ENCODE data around the gene MYO1H.
"Not testable (repeated sequence)": the region's sequence is repeated elsewhere in the genome, so short reads cannot be mapped to it uniquely, and the experiment has no call there.

Gene MYO1H, protein sequence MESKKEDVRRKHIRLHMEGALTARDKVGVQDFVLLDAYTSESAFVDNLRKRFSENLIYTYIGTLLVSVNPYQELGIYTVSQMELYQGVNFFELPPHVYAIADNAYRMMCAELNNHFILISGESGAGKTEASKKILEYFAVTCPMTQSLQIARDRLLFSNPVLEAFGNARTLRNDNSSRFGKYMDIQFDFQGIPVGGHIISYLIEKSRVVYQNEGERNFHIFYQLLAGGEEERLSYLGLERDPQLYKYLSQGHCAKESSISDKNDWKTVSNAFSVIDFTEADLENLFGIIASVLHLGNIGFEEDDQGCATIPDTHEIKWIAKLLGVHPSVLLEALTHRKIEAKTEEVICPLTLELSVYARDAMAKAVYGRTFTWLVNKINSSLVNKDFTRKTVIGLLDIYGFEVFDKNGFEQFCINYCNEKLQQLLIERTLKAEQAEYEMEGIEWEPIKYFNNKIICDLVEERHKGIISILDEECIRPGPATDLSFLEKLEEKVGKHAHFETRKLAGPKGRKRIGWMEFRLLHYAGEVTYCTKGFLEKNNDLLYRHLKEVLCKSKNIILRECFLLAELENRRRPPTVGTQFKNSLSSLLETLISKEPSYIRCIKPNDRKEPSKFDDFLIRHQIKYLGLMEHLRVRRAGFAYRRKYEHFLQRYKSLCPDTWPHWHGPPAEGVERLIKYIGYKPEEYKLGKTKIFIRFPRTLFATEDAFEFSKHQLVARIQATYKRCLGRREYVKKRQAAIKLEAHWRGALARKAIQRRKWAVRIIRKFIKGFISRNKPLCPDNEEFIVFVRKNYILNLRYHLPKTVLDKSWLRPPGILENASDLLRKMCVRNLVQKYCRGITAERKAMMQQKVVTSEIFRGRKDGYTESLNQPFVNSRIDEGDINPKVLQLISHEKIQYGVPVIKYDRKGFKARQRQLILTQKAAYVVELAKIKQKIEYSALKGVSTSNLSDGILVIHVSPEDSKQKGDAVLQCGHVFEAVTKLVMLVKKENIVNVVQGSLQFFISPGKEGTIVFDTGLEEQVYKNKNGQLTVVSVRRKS
- 0 reads per million in 2 donors for total RNA-seq

DNA sequence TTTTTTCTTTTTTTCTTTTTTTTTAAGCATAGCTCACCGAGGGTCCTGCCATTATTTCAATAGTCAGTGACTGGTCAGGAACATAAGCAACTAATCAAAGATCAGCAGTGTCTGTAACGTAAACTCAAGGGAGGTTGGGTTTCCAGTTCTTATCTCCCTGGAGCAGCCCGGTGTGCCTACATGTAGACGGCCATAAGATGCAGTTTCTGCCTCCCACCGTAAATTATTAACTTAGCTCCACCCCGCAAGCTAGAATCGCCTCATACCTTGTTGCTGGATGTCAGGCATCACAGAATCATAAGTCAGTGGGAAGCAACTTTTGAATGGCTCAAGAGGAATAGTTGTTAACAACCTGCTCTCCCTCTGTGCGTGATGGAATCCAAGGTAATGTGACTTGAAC, at the start of gene MYO1H:
Gene MYO1H (plus strand): TSS at position 312 of the 400 bp plus-strand sequence. CDS start 61 bp downstream, at position 373.
- DNase-seq, result no peak

DNA sequence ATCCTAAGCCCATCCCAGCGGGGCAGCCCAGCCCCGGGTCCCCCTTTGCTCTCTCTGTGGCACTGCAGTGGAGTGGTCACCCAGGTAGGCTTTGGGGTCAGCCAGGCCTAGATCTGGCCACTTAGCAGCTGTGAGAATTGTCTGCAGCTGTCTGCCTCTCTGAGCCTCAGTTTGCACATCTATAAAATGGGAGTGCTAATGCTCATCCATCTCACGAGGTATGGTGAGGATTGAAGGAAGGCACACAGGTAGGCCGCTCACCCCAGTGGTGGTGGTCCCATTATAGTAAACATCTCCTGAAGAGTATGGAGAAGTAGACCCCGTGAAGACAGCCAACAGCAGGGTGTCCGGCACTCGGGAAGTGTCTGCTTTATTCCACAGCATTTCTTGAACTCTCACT, 47.9 kb upstream of the MYO1H start:
- no peak for DNase-seq

DNA sequence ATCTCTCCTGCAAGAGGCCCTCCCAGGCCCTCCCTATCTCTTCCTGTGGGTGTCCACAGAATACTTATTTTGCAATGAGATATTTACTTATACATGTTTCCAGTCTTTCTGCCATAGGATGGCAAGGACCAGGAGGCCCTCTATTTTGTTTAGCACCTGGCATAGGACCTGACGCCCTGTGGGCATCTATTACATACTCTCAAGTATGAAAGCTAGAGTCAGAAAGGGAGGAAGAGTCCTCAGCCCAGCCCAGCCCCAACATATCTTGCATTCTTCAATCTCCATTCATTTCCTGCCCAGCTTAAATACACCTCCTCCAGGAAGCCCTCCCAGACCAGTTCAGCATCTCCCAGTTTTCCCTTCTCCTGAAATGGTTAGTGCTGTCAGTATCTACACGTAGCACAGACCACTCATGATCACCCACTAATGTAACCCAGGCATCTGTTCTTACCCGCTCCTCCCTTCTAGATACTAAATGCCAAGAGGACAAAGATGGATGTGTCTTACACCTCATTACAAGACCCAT, 46.0 kb upstream of the MYO1H start:
- DNase-seq, result no peak

DNA sequence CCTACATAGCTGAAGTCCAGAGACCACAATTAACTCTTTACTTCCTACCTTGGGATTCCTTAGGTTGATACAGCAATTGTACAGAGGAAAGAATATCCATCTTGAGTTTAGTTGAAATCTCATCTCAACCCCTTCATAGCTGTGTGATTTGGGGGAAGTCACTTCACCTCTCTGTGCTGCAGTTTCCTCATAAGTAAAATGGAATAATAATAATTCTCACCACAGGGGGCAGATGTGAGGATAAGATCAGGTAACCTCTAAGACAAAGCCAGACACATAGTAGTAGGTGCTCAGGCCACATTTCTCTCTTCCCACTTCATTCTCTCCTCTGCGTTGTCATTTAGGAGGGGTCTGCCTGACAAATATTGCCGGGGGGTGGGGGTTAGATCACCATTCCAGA, 45.3 kb upstream of the MYO1H start:
- DNase-seq, result no peak

DNA sequence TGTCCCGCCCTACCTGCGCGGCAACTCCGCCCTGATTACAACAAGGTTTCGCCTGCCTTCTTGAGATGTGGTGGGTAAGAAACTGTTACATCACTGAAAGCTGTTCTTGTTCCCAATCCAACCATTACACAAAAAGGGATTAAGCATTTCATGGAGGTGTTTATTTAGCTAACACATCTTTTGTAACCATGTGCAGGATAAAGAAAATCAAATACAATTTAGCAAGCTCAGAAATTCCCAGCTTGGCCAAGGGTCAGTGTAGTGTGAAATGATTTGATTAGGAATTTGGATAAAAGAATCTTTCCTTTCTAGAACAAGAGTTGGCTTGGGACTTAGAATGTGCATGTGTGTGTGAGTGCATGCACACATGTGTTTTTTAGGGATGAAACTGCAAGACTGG, 44.9 kb upstream of the MYO1H start:
- DNase-seq, result no peak

DNA sequence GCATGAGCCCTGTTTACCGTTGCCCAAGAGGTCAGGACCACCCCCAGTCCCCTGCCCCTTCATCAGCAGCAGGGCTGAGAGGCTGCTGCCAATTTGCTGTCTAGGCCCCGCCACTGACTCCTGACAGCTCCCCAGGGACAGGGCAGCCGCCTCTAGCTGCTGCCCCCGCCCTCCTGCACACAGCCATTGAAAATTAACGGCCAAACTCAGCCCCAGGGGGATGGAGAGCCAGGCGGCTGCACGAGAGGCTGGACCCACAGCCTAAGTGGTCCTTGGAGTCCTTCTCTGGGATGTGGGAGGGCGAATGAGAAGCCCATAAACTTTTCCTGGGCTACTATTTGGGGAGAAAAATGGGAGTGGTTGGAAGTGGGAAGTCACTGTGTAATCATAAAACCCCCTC, 43.2 kb upstream of the MYO1H start:
- DNase-seq, result no peak

DNA sequence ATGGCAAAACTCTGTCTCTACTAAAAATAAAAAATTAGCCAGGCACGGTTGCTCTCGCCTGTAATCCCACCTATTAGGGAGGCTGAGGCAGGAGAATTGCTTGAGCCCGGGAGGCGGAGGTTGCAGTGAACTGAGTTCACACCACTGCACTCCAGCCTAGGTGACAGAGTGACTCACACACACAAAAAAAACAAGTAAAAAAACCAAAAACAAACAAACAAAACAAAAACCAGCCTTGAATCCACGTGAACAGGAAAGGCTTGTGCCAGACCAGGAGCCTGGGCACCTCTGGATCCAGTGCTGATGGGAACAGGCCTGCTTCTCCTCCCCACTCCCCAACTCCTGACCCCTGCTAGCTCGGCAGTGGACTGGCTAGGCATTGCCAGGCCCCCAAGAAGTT, 42.2 kb upstream of the MYO1H start:
- no peak for DNase-seq

DNA sequence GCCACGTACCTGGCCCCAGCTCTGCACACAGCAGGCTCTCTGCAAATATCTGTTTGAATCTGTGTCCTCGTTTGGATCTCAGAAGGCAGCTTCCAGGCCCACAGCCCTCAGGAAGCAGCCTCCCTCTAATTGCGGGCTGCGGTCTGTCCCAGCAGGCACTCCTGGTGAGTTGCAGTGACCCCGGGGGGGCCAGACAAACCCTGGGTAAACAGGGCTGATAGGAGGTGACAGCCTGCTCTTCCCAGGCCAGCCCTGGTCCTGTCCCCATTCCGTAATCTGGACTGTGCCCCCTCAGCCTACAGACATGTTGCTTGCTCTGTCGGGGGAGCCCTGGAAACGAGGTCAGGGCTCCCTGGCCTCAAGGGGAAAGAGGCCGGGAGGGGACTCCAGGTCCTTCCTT, 40.6 kb upstream of the MYO1H start:
- DNase-seq, result no peak

DNA sequence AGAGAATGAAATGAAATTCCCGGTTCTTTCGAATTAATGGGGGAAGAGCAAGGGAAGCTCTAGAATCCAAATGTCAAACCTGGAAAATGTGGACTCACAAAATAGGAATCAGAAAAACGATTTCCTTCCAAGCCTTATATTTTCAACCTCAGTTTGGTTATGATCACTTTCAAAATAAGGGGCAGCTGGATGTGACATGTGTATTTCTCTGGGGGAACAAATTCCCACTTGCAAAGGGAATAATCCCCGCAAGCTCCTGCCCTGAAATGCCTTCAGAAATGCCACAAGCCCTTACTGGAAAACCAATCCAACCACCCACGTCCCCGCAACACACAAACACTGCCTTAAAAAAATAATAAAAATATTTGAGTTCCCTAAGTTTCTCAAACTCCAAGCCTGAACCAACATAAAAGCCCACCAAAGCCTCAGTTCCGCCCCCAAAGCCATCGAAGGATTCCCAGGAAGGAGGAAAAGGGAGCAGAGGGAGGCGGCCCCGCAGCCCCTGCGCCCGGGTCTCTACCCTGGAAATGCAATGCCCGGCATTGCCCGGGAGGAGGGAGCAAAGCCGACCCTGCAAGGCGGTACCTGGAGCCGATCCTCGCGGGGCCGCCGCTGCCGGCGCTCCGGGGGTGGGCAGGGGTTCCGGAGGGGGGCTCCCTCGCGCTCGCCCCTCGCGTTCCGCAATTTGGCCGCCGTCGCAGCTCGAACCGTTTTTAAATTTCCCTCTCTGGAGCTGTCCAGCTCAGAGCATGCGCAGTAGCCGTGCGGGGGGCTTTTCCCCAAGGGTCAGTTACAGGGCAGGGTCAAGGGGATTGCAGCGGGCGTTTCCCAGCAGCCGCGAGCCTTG, 38.9 kb upstream of the MYO1H start, which contains the start of gene FOXN4:
Gene FOXN4 (minus strand): TSS at position 751 of the 847 bp plus-strand sequence. CDS start 963 bp downstream, outside the sequence.
- DNase-seq, result no peak

DNA sequence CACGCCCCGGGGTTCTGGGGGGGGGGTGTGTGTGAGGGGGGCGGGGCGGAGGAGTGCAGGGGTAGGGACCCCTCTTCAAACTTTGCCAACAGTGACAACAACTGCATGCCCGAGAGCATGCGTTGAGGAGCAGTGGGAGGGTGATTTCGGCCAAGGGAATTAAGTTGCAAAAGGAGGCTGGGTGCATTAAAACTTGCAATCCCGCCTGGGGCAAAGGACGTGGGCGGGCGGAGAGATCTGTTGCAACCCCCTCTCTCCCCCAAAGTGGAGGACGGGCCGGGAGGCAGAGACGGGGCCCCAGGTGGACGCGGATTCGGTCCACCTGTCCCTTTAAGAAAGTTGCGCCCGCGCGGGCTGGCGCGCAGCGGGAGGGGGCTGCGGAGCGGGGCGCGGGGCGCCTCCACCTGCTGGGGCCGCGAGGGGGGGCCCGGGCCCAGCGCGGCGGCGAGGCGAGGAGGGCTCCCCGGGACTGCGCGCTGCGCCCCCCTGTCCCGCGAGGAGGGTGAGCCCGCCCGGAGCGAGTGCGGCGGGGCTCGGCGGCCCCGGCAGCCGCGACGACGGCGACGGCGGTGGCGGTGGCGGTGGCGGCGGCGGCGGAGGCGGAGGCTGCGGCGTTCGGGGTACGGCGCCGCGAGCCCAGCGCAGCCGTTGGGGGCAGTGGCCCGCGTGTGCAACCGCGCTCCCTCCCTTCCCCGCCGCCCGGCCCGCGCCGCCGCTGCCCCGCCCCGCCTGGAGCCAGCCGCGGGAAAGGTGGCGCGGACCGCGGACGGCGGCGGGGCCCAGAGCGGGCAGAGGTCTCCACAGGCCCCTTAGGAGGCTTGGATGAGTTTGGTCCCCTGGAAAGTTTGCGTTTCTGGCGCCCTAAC, 38.1 kb upstream of the MYO1H start:
- DNase-seq, result no peak

DNA sequence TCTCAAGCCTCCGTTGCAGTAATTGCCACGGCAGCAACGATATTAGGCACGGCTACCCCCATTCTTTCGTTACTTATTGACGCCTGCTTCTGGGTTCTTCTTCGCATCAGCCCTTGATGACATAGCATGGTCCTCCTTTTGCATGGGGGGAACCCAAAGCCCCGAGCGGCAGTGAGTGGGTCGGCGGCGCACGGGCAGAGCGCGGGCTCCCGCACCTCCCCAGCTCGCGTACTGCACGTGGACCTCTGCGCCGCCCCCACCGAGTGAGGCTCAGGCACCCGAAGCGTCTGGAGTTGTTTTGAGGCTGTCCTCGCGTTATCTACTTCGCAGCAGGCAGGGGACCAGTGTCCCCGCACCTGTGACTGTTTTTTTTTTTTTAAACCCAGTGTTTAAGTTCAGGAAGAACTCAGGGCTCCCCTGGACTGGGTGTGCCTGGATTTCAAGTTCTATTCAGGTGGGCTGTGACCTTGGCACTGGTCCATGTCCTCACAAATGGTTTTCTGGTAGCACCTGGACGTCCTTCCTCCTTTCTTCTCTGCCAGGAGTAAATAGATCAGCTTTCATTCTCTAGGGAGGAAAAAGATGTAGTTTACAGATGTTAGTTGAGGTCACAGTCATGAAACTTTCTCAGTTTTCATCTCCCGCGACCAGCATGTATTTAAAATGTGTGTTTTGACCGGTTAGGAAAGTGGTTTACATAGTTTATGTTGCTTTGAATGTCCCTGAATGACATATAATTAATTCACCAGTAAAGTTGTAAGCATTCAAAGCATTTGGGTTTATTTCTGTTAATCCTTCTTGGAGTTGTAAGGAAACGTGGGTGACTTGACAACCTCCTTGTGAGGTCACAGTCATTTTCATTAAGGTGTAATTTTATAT, 37.2 kb upstream of the MYO1H start:
- no peak for DNase-seq

DNA sequence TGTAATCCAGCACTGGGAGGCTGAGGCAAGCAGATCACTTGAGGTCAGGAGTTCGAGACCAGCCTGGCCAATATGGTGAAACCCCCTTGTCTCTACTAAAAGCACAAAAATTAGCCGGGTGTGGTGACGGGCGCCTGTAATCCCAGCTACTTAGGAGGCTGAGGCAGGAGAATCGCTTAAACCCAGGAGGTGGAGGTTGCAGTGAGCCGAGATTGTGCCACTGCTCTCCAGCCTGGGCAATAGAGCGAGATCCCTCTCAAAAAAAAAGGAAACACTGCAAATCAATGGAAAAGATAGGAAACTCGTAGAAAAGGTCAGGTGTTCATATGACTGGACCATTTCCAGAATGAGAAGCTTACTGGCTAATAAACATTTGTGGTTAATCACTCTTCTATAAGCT, 26.4 kb upstream of the MYO1H start:
- not testable (repeated sequence) for DNase-seq

DNA sequence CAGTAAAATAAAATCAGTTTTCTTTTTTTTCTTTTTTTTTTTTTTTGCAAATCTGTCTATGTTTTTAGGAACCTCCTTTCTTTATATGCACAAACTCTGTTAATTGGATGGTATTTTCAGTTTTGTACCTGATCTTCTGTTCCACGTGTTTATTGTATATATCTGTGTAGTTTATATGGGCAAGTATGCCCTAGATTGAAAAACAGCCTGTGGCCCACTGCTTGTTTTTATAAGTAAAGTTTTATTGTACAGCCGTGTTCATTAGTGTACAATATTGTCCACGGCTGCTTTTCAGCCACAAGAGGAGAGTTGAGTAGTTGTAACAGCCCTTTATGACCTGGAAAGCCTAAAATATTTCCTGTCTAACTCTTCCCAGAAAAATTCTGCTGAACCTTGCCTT, 18.7 kb upstream of the MYO1H start:
- DNase-seq, result no peak

DNA sequence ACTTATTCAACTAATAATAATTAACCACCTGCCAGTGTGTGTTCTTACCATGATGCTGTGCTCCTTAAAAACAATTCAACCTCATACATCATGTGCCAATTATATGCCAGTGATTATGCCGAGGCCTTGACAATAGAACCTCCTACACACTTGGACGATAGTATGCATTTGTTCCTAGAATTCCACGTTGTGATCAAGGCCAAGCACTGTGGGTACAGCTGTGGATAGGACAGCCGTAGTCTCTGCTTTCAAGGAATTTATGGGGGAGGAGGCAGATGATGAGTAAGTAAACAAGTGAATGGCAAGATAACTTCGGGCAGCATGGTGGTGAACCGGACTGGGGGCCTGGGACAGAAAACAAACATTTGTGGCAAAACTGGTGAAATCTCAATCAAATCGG, 18.0 kb upstream of the MYO1H start:
- no peak for DNase-seq

DNA sequence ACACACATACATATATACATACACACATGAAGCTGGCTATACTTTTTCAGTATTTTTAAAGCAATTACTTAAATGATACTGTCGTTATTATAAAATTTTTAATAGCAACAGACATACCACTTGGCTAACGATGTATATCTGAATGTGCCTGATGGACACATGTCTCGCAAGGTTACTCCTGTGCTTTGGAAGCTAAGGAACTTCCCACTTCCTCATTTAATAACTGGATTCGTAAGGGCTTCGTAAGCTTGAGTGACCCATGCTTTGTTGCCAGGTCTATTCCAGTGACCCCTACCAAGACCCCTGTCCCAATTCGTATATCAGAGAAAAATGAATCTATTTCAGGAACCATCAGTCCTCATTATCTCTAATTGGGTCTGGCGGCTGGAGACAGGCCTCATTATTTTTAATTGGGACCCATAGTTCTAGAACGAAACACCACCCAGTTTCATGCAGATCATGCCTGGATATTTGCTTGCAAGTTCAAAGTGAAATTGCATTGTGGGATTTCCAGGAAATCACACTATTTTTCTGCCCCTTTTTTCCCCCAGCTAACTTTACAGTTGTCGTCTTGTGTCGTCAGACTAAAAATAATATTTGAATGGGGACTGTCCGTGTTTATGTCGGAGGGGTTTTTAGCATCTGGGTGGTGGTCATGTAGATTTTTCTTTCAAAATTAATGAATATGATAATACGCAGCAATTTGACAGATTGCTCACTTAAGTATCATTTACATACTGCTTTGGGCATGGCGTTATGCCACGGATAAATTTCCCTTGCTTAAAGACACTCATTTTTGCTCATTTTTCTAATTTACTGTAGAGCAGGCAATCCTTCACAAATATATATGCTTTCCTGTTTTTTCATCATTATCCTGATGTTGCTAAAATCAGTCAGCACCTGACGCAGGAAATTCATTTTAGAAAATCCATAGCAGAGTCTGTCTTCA, 17.1 kb upstream of the MYO1H start:
- no peak for DNase-seq

DNA sequence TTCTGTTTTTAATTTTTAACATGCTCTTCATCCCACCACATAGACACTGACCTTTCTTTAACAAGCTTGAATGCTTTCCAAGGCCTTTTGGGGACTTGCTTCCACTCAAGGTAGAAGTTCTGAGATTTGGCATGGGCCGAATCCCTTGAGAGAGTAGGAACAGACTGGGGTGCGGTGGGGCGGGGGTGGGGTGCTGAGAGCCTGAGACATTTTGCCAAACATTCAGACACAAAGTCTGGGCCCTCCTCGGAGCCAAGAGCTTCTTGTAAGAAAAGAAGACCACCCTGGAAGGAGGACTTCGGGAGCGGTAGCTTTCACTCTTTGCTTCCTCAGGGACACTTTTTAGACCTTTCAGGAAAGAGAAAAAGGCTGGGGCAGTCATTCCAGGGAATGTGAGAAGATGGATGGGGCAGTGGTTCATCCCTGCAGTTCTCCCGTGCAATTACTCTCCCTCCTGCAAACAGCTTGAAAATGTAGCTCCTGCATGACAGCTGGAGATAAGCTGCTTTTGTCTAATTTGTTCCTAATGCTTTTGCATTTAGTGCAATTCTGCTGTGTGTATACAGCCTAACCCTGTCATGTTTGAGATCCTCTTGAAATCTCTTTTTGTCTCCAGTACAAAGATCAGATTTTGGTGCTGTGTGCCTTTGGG, 16.3 kb upstream of the MYO1H start:
- no peak for DNase-seq

DNA sequence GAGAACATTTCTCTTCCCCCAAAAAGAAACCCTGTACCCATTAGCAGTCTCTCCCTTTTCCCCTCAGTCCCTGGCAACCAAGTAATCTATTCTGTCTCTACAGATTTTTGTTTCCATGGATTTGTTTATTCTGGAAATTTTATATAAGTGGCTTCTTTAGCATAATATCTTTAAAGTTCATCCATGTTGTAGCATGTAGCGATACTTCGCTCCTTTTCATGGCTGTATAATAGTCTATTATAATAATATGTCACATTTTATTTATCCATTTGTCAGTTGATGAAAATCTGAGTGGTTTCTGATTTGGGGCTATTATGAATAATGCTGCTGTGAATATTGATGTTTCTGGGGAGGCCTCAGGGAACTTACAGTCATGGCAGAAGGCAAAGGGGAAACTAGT, 12.8 kb upstream of the MYO1H start:
- no peak for DNase-seq

DNA sequence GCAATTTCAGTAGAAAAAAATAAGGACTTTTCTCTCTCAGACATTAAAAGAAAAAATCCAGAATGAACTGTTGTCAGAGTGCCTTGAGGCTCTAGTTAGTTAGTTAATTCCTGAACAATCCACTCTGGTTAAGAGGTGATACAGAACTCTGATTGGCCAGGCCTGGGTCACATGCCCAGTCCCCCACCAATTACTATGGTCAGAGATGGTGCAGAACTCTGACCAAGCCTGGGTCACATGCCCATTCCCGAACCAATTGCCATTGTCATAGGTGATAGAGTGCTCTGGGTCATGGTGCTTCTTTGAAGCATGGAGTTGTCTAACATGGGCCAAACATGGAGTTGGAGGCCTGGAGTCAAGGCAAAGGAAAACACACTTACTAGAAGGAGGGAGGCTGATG, 11.1 kb upstream of the MYO1H start:
- no peak for DNase-seq
